ENCODE data around the gene SLC35F4.
"Not testable (repeated sequence)": the region's sequence is repeated elsewhere in the genome, so short reads cannot be mapped to it uniquely, and the experiment has no call there.

SLC35F4 gene

GRCh38 chr14:57865403-57866198, at the start of gene SLC35F4:
SLC35F4 (minus strand) TSS chr14:57866092.
- FAIRE-seq: no peak

GRCh38 chr14:57909626-57910025, 43.7 kb upstream of the SLC35F4 start:
- FAIRE-seq: no peak

GRCh38 chr14:57903954-57904353, 38.1 kb upstream of the SLC35F4 start:
- no peak for FAIRE-seq

GRCh38 chr14:57898837-57899572, 33.1 kb upstream of the SLC35F4 start:
- FAIRE-seq: no peak

GRCh38 chr14:57897144-57897748, 31.4 kb upstream of the SLC35F4 start:
- FAIRE-seq: no peak

- FAIRE-seq: no peak
These were observed 23.4 kb upstream of the SLC35F4 start for GRCh38 chr14:57889245-57889644.

GRCh38 chr14:57884175-57884574, 18.3 kb upstream of the SLC35F4 start:
- no peak for FAIRE-seq

GRCh38 chr14:57883061-57883460, 17.2 kb upstream of the SLC35F4 start:
- no peak for FAIRE-seq

- no peak for FAIRE-seq
These were observed 13.6 kb upstream of the SLC35F4 start for GRCh38 chr14:57879516-57879915.

- FAIRE-seq: no peak
These were observed 10.1 kb upstream of the SLC35F4 start for GRCh38 chr14:57875985-57876384.

GRCh38 chr14:57875296-57875695, 9.4 kb upstream of the SLC35F4 start:
- FAIRE-seq: no peak

- no peak for FAIRE-seq
These were observed 5.7 kb upstream of the SLC35F4 start for GRCh38 chr14:57871459-57872080.

GRCh38 chr14:57870686-57871457, 5.0 kb upstream of the SLC35F4 start:
- no peak for FAIRE-seq

GRCh38 chr14:57869617-57870016, 3.7 kb upstream of the SLC35F4 start:
- FAIRE-seq: no peak

- FAIRE-seq: no peak
These were observed 360 bp upstream of the SLC35F4 start for GRCh38 chr14:57866199-57866705.

GRCh38 chr14:57865066-57865402, 858 bp downstream of the SLC35F4 start:
- FAIRE-seq: no peak

GRCh38 chr14:57864659-57865058, 1.2 kb downstream of the SLC35F4 start:
- FAIRE-seq: no peak

- no peak for FAIRE-seq
These were observed 2.4 kb downstream of the SLC35F4 start for GRCh38 chr14:57863471-57863870.

GRCh38 chr14:57855666-57856065, 10.2 kb downstream of the SLC35F4 start:
- not testable (repeated sequence) for FAIRE-seq

- FAIRE-seq: no peak
These were observed 11.3 kb downstream of the SLC35F4 start for GRCh38 chr14:57854571-57854970.

- no peak for FAIRE-seq
These were observed 14.5 kb downstream of the SLC35F4 start for GRCh38 chr14:57851354-57851753.

GRCh38 chr14:57848786-57849185, 17.1 kb downstream of the SLC35F4 start:
- FAIRE-seq: no peak

Data from TTC549 (cell line).